ENCODE data around the gene TTYH2. TPM values are rescaled to one million over a fixed set of nuclear protein-coding genes. Genes with fewer than 3 reads are reported as not detected.

Gene TTYH2
- total and polyA plus RNA-seq, 9 donors = 9.8 to 43.1 (median 18.9) TPM

- intact Hi-C loops (cut with DNase I) = loop anchor here (5.0 to 10.0 kb wide), 6 partner anchors 67 to 534 kb away; partner anchors contain the start of genes BTBD17 (in 2 of the 4) and NHERF1 (in 1 of the 4)
- no peak overlapping the region for H3K27ac ChIP-seq
- H3K4me1 ChIP-seq (ENCODE audit: insufficient read depth) = peaks cover 11% of the 10 kb centered on the region
- no peaks in the 10 kb centered on the region for H3K9me3 ChIP-seq
- DNase-seq = peak in 4 of 5 donors; percentile 76 to 80 (median 76)
- 37 to 40% (median 38%) methylated on average over 18 of the region's 18 CpGs for WGBS, 3 donors
- no peak overlapping the region for H3K4me3 ChIP-seq
- no peaks in the 10 kb centered on the region for H3K27me3 ChIP-seq
- TF ChIP-seq POLR2A (IDR thresholded peaks at IDR 0.05) (no peak), CTCF (IDR thresholded peaks at IDR 0.05) (peak; percentile 82 to 91 (median 84))
- no peaks in the 10 kb centered on the region for H3K36me3 ChIP-seq
Observed at GRCh38 chr17:74210191-74211140, 2.9 kb upstream of the TTYH2 start.

- no peak for DNase-seq
- no peak overlapping the region for H3K4me3 ChIP-seq
- no peak overlapping the region for H3K27ac ChIP-seq
- no peaks in the 10 kb centered on the region for H3K9me3 ChIP-seq
- intact Hi-C loops (cut with DNase I) = loop anchor here (5.0 to 10.0 kb wide), 6 partner anchors 66 to 533 kb away; partner anchors contain the start of genes BTBD17 (in 2 of the 4) and NHERF1 (in 1 of the 4)
- no peaks in the 10 kb centered on the region for H3K36me3 ChIP-seq
- TF ChIP-seq POLR2A (IDR thresholded peaks at IDR 0.05) (no peak), CTCF (IDR thresholded peaks at IDR 0.05) (no peak), EP300 (IDR thresholded peaks at IDR 0.05) (no peak)
- H3K27me3 ChIP-seq = no peaks in the 10 kb centered on the region
- WGBS, 3 donors = 32 to 46% (median 44%) methylated on average over 14 of the region's 14 CpGs
- peaks cover 11% of the 10 kb centered on the region for H3K4me1 ChIP-seq (ENCODE audit: insufficient read depth)
Observed at GRCh38 chr17:74211141-74211911, 2.0 kb upstream of the TTYH2 start.

GRCh38 chr17:74211912-74212208 lies 1.5 kb upstream of the TTYH2 start:
- H3K27ac ChIP-seq = no peak overlapping the region
- WGBS, 3 donors = 29 to 34% (median 30%) methylated on average over 8 of the region's 8 CpGs
- H3K9me3 ChIP-seq = no peaks in the 10 kb centered on the region
- intact Hi-C loops (cut with DNase I) = loop anchor here (5.0 to 10.0 kb wide), 6 partner anchors 65 to 533 kb away; partner anchors contain the start of genes BTBD17 (in 2 of the 4) and NHERF1 (in 1 of the 4)
- peak overlapping the region; percentile 56 for H3K4me3 ChIP-seq
- H3K4me1 ChIP-seq (ENCODE audit: insufficient read depth) = peaks cover 11% of the 10 kb centered on the region
- H3K36me3 ChIP-seq = no peaks in the 10 kb centered on the region
- TF ChIP-seq POLR2A (IDR thresholded peaks at IDR 0.05) = no peak
- TF ChIP-seq CTCF (IDR thresholded peaks at IDR 0.05) = no peak
- no peak for TF ChIP-seq EP300 (IDR thresholded peaks at IDR 0.05)
- no peaks in the 10 kb centered on the region for H3K27me3 ChIP-seq
- no peak for DNase-seq

GRCh38 chr17:74212209-74212912 lies 1.0 kb upstream of the TTYH2 start:
- DNase-seq = peak in 1 of 5 donors; percentile 62
- intact Hi-C loops (cut with DNase I) = loop anchor here (5.0 to 10.0 kb wide), 6 partner anchors 65 to 532 kb away; partner anchors contain the start of genes BTBD17 (in 2 of the 4) and NHERF1 (in 1 of the 4)
- peak overlapping the region; percentile 56 for H3K4me3 ChIP-seq
- no peaks in the 10 kb centered on the region for H3K36me3 ChIP-seq
- H3K9me3 ChIP-seq = no peaks in the 10 kb centered on the region
- H3K27me3 ChIP-seq = no peaks in the 10 kb centered on the region
- peaks cover 11% of the 10 kb centered on the region for H3K4me1 ChIP-seq (ENCODE audit: insufficient read depth)
- peak overlapping the region in 1 of 2 donors; percentile 76 for H3K27ac ChIP-seq
- 1 to 3% (median 1%) methylated on average over 48 of the region's 48 CpGs for WGBS, 3 donors
- TF ChIP-seq POLR2A (IDR thresholded peaks at IDR 0.05) = no peak
- no peak for TF ChIP-seq EP300 (IDR thresholded peaks at IDR 0.05)
- no peak for TF ChIP-seq CTCF (IDR thresholded peaks at IDR 0.05)
